ENCODE measurements around the gene TMED5. TPM values are rescaled to one million over a fixed set of nuclear protein-coding genes. Genes with fewer than 3 reads are reported as not detected.

Gene TMED5
- total RNA-seq, 2 donors from 2014 or later: 63.4 to 66.4 TPM

GRCh38 chr1:93207211-93207610, 27.0 kb upstream of the TMED5 start:
- Histone ChIP-seq H3K9ac (ENCODE audit: low read depth in 2 of 2, low read length in 2 of 2) (no peak overlapping the region), H3K27me3 (no peaks in the 10 kb centered on the region), H3K9me3 (no peaks in the 10 kb centered on the region), H3K4me3 (no peak overlapping the region), H3K4me1 (no peaks in the 10 kb centered on the region), H3K36me3 (no peaks in the 10 kb centered on the region), H3K27ac (no peak overlapping the region)
- no peak for TF ChIP-seq CTCF (IDR thresholded peaks at IDR 0.05)
- no peak for DNase-seq
- intact Hi-C loops (cut with DNase I): no loop called here

DNA sequence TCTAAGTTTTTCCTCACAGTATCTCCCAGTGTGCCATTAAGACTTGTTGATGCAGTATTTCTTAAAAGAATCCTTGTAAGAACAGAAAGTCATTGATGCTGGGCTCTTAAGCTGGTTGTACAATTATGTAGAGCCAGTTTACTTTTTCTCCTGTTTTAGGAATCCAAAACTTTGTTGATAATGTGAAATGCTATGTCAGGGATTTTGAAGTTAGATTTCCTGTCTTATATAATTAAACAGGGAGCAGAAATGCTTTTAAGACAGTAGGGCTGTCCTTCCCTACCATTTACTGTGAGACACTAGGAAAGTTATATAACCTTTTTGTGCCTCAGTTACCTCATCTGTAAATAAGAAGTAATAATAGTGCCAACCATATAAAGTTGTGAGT, 26.3 kb upstream of the TMED5 start:
- DNase-seq: no peak
- Histone ChIP-seq H3K27ac (no peak overlapping the region), H3K9me3 (no peaks in the 10 kb centered on the region), H3K4me3 (no peak overlapping the region), H3K36me3 (no peaks in the 10 kb centered on the region), H3K9ac (ENCODE audit: low read depth in 2 of 2, low read length in 2 of 2) (no peak overlapping the region), H3K27me3 (no peaks in the 10 kb centered on the region), H3K4me1 (no peaks in the 10 kb centered on the region)
- no peak for TF ChIP-seq CTCF (IDR thresholded peaks at IDR 0.05)
- intact Hi-C loops (cut with DNase I): no loop called here

GRCh38 chr1:93205892-93206566, 25.8 kb upstream of the TMED5 start:
- Histone ChIP-seq H3K27me3 (no peaks in the 10 kb centered on the region), H3K4me3 (no peak overlapping the region), H3K4me1 (no peaks in the 10 kb centered on the region), H3K36me3 (no peaks in the 10 kb centered on the region), H3K9ac (ENCODE audit: low read depth in 2 of 2, low read length in 2 of 2) (no peak overlapping the region), H3K9me3 (no peaks in the 10 kb centered on the region), H3K27ac (no peak overlapping the region)
- intact Hi-C loops (cut with DNase I): no loop called here
- no peak for DNase-seq
- no peak for TF ChIP-seq CTCF (IDR thresholded peaks at IDR 0.05)

DNA sequence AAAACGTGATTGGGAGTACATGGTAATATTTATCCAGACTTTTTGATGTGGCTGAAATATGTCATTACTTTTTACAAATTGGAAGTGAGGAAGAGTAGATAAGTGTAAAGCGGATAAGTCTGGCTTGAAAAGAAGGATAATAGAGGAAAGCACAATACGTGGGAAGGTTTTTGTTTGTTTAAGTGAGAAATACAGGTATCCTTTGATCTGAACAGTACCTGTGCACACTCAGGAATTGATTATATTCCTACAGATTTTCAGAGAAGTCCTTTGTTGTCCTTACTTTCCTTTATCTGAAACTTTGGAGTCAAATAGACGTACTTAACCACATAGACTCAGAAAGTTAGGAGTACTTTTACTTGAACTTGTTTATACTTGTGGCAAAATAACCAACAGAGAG, 20.5 kb upstream of the TMED5 start:
- TF ChIP-seq CTCF (IDR thresholded peaks at IDR 0.05): no peak
- H3K36me3 ChIP-seq: no peaks in the 10 kb centered on the region
- intact Hi-C loops (cut with DNase I): no loop called here
- no peak overlapping the region for H3K27ac ChIP-seq
- DNase-seq: no peak
- H3K4me1 ChIP-seq: no peaks in the 10 kb centered on the region
- no peak overlapping the region for H3K9ac ChIP-seq (ENCODE audit: low read depth in 2 of 2, low read length in 2 of 2)
- H3K9me3 ChIP-seq: no peaks in the 10 kb centered on the region
- H3K4me3 ChIP-seq: no peak overlapping the region
- H3K27me3 ChIP-seq: no peaks in the 10 kb centered on the region

DNA sequence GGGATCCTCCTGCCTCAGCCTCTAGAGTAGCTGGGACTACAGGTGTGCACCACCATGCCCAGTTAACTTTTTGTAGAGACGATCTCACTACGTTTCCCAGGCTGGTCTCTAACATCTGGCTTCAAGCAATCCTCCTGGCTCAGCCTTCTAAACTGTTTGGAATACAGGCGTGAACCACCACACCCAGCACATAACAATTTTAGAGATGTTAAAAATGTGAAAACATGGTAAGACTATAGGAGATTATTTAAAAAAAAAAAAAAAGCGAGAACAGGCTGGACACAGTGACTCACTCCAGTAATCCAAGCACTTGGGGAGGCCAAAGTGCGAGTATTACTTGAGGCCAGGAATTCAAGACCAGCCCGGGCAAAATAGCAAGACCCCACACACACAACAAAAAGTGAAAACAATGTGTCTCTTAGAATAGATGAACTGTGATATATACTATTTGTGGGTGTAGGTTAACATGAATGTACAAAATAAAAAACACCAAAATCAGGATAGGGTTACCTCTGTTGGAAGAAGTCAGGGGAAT, 19.9 kb upstream of the TMED5 start:
- no peaks in the 10 kb centered on the region for H3K27me3 ChIP-seq
- TF ChIP-seq CTCF (IDR thresholded peaks at IDR 0.05): no peak
- no peak for DNase-seq
- H3K36me3 ChIP-seq: no peaks in the 10 kb centered on the region
- intact Hi-C loops (cut with DNase I): no loop called here
- no peaks in the 10 kb centered on the region for H3K9me3 ChIP-seq
- H3K9ac ChIP-seq (ENCODE audit: low read depth in 2 of 2, low read length in 2 of 2): no peak overlapping the region
- H3K4me3 ChIP-seq: no peak overlapping the region
- H3K27ac ChIP-seq: no peak overlapping the region
- no peaks in the 10 kb centered on the region for H3K4me1 ChIP-seq

All from colonic mucosa (tissue), 4 donors.